Hepatocyte (in vitro differentiated cells): ENCODE results near the gene SPACA7. TPM values are rescaled to one million over a fixed set of nuclear protein-coding genes. Genes with fewer than 3 reads are reported as not detected.

ENCODE experiments used
- DNase-seq: peaks from one replicate; pipeline ENCODE4 v3.0.0-alpha.2; 2016; ENCODE audit warnings: low spot score
- H2AFZ ChIP-seq: fragments of 200-600 bp; sonication (generic); 2 replicates; pipeline ENCODE4 v1.6.0; 2016; ENCODE audit warnings: antibody characterized with exemption, mild to moderate bottlenecking
- H3K27ac ChIP-seq: fragments of 200-600 bp; sonication (generic); 2 replicates; pipeline ENCODE4 v1.5.1; 2016; ENCODE audit warnings: mild to moderate bottlenecking
- H3K27me3 ChIP-seq: fragments of 200-600 bp; sonication (generic); 2 replicates; pipeline ENCODE4 v1.6.1; 2016
- H3K36me3 ChIP-seq: fragments of 200-600 bp; sonication (generic); replicated peaks from 2 replicates; pipeline ENCODE4 v1.5.1; 2016; ENCODE audit warnings: low read depth; ENCODE audit not compliant: insufficient read depth
- H3K4me1 ChIP-seq: fragments of 200-600 bp; sonication (generic); 2 replicates; pipeline ENCODE4 v1.5.1; 2016; ENCODE audit warnings: mild to moderate bottlenecking, moderate library complexity; ENCODE audit not compliant: insufficient read depth
- H3K4me2 ChIP-seq: fragments of 200-600 bp; sonication (generic); 2 replicates; pipeline ENCODE4 v1.6.0; 2016
- H3K4me3 ChIP-seq: fragments of 200-600 bp; sonication (generic); 2 replicates; pipeline ENCODE4 v1.5.1; 2016; ENCODE audit warnings: mild to moderate bottlenecking
- H3K79me2 ChIP-seq: fragments of 200-600 bp; sonication (generic); 2 replicates; pipeline ENCODE4 v1.6.0; 2017; ENCODE audit warnings: mild to moderate bottlenecking
- H3K9me2 ChIP-seq: fragments of 200-600 bp; sonication (generic); replicated peaks from 2 replicates; pipeline ENCODE4 v1.6.0; 2017; ENCODE audit warnings: mild to moderate bottlenecking; ENCODE audit not compliant: insufficient read depth
- H3K9me3 ChIP-seq: fragments of 200-600 bp; sonication (generic); 2 replicates; pipeline ENCODE4 v1.5.1; 2016; ENCODE audit warnings: low read depth, mild to moderate bottlenecking
- H4K20me1 ChIP-seq: fragments of 200-600 bp; sonication (generic); 2 replicates; pipeline ENCODE4 v1.6.0; 2016; ENCODE audit warnings: mild to moderate bottlenecking; ENCODE audit not compliant: insufficient read depth, poor library complexity, severe bottlenecking
- EZH2 ChIP-seq: fragments of 200-600 bp; sonication (generic); IDR thresholded peaks from 2 replicates; pipeline ENCODE4 v1.6.1; 2016; ENCODE audit warnings: antibody characterized with exemption, mild to moderate bottlenecking, borderline replicate concordance
- EZH2phosphoT487 ChIP-seq: fragments of 200-600 bp; sonication (generic); IDR thresholded peaks from one replicate; pipeline ENCODE4 v1.6.1; 2018; ENCODE audit warnings: antibody characterized with exemption, mild to moderate bottlenecking, low read depth, moderate library complexity; ENCODE audit not compliant: unreplicated experiment, severe bottlenecking
- WGBS: methylation state at CpG from one replicate; pipeline ENCODE4 v1.1.6; 2016; ENCODE audit warnings: low lambda C conversion rate; ENCODE audit errors: missing lambda C conversion rate; 5-methylcytosine and 5-hydroxymethylcytosine counted together
- polyA plus RNA-seq: library from polyadenylated mRNA; unstranded; fragments of >200 nt; fragmentation: Nextera tagmentation; extraction: Ambion mirVana; gene quantifications from 2 replicates; pipeline ENCODE4 v1.2.1, GENCODE V29; 2016
- total RNA-seq: library from RNA; depleted of rRNA; stranded (reverse); fragments of >200 nt; gene quantifications from 2 replicates; pipeline ENCODE4 v1.2.3, GENCODE V29; 2014
- TF ChIP-seq, protein P1 (sequence below): fragments of 200-600 bp; sonication (generic); IDR thresholded peaks from 2 replicates; pipeline ENCODE4 v1.5.1; 2016; ENCODE audit warnings: antibody characterized with exemption, mild to moderate bottlenecking; ENCODE audit not compliant: poor library complexity

The SPACA7 gene
- total and polyA plus RNA-seq, 2 experiments from 2014 or later: not detected

DNA sequence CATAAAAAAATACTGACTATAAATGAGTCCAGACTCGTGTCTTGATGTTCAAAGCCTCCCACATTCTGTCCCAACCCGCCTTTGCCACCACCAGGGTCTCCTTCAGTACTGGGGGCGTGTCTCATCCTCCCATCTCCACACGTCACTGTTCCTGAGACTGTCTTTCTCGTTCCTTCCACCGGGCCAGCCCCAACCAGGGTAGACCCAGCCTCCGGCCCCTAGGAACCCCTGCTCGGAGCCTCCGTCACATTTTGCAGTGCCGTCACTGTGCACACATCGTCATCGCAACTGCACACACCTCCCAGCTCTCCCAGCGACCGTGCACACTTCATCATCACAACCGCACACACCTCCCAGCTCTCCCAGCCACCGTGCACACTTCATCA, 73.4 kb downstream of the SPACA7 start:
- Histone ChIP-seq H4K20me1 (no peaks in the 10 kb centered on the region), H3K4me1 (no peaks in the 10 kb centered on the region), H3K36me3 (no peaks in the 10 kb centered on the region), H3K27ac (no peak overlapping the region), H3K4me2 (no peak overlapping the region), H2AFZ (no peak overlapping the region), H3K9me2 (no peaks in the 10 kb centered on the region), H3K27me3 (no peaks in the 10 kb centered on the region), H3K79me2 (no peaks in the 10 kb centered on the region), H3K4me3 (no peak overlapping the region), H3K9me3 (no peaks in the 10 kb centered on the region)
- DNase-seq: no peak
- no peak for TF ChIP-seq EZH2phosphoT487
- TF ChIP-seq, protein P1, sequence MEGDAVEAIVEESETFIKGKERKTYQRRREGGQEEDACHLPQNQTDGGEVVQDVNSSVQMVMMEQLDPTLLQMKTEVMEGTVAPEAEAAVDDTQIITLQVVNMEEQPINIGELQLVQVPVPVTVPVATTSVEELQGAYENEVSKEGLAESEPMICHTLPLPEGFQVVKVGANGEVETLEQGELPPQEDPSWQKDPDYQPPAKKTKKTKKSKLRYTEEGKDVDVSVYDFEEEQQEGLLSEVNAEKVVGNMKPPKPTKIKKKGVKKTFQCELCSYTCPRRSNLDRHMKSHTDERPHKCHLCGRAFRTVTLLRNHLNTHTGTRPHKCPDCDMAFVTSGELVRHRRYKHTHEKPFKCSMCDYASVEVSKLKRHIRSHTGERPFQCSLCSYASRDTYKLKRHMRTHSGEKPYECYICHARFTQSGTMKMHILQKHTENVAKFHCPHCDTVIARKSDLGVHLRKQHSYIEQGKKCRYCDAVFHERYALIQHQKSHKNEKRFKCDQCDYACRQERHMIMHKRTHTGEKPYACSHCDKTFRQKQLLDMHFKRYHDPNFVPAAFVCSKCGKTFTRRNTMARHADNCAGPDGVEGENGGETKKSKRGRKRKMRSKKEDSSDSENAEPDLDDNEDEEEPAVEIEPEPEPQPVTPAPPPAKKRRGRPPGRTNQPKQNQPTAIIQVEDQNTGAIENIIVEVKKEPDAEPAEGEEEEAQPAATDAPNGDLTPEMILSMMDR: no peak
- TF ChIP-seq EZH2: no peak
- WGBS: 87% methylated on average over 16 of the region's 16 CpGs

DNA sequence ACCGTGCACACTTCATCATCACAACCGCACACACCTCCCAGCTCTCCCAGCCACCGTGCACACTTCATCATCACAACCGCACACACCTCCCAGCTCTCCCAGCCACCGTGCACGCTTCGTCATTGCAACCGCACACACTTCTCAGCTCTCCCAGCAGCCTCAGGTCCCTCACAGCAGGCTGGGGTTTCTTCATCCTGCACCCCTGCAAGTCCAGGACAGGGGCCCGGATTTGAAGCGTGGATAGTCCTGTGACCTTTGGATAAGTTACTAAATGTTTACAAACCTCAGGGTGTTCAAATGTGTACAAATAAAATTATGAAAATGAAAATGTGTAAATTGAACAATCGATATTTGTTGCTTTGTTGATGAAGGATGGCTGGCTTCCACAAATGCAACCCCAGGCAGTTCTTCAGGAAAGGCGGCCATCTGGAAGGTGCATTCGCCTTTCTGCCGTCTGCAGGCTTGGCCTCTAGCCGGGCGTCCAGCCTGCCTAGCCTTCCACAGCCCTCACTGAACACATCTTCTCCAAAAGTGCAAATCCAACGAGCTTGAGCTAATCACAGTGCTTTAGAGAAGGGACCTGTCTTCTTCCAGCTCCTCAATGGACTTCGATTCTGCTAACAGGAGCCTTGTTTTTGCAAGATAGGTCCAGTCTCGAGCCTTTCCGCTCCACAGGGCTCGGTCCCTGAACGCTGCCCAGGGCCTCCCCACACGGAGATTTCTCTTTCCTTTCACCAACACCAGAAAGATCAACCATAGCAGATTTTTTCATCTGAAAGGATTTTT, 74.2 kb downstream of the SPACA7 start:
- no peak overlapping the region for H3K27ac ChIP-seq
- no peaks in the 10 kb centered on the region for H3K9me2 ChIP-seq
- WGBS: 91% methylated on average over 22 of the region's 23 CpGs
- H3K79me2 ChIP-seq: no peaks in the 10 kb centered on the region
- no peaks in the 10 kb centered on the region for H3K27me3 ChIP-seq
- TF ChIP-seq, protein P1: no peak
- TF ChIP-seq EZH2phosphoT487 (no peak), EZH2 (no peak)
- no peaks in the 10 kb centered on the region for H3K36me3 ChIP-seq
- H4K20me1 ChIP-seq: no peaks in the 10 kb centered on the region
- H2AFZ ChIP-seq: no peak overlapping the region
- no peaks in the 10 kb centered on the region for H3K9me3 ChIP-seq
- H3K4me2 ChIP-seq: no peak overlapping the region
- DNase-seq: no peak
- H3K4me1 ChIP-seq: no peaks in the 10 kb centered on the region
- H3K4me3 ChIP-seq: no peak overlapping the region

DNA sequence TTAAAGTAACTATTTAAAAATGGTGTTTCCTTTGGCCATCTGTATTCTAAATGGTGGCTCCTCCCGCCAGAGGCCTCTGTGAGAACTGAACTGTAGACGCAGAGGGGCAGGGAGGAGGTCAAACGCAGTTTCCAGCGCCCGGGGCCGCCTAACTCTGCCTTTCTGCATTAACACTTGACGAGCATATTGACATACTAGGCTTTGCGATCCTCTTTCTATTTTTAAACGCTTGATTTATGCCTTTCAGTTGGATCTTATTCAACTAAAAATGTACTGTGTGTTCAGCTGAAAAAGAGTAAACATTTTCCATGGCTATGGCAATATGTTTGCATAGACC, 74.7 kb downstream of the SPACA7 start:
- no peaks in the 10 kb centered on the region for H4K20me1 ChIP-seq
- H3K4me1 ChIP-seq: no peaks in the 10 kb centered on the region
- no peak overlapping the region for H3K27ac ChIP-seq
- 67% methylated on average over 9 of the region's 9 CpGs for WGBS
- H3K4me3 ChIP-seq: no peak overlapping the region
- H2AFZ ChIP-seq: no peak overlapping the region
- H3K9me2 ChIP-seq: no peaks in the 10 kb centered on the region
- H3K36me3 ChIP-seq: no peaks in the 10 kb centered on the region
- no peaks in the 10 kb centered on the region for H3K27me3 ChIP-seq
- DNase-seq: no peak
- no peaks in the 10 kb centered on the region for H3K9me3 ChIP-seq
- no peak overlapping the region for H3K4me2 ChIP-seq
- TF ChIP-seq EZH2phosphoT487 (no peak), EZH2 (no peak)
- TF ChIP-seq, protein P1: no peak
- H3K79me2 ChIP-seq: no peaks in the 10 kb centered on the region
